GM21381 (cell line): ENCODE data around the gene CD300A.
"Not testable (repeated sequence)": the region's sequence is repeated elsewhere in the genome, so short reads cannot be mapped to it uniquely, and the experiment has no call there.

Experiments
- ATAC-seq: cut with Tn5 transposase; IDR thresholded peaks from one replicate; pipeline ENCODE4 v1.9.1; 2021; ENCODE audit warnings: mild to moderate bottlenecking, moderate library complexity; ENCODE audit not compliant: unreplicated experiment

Gene CD300A

DNA sequence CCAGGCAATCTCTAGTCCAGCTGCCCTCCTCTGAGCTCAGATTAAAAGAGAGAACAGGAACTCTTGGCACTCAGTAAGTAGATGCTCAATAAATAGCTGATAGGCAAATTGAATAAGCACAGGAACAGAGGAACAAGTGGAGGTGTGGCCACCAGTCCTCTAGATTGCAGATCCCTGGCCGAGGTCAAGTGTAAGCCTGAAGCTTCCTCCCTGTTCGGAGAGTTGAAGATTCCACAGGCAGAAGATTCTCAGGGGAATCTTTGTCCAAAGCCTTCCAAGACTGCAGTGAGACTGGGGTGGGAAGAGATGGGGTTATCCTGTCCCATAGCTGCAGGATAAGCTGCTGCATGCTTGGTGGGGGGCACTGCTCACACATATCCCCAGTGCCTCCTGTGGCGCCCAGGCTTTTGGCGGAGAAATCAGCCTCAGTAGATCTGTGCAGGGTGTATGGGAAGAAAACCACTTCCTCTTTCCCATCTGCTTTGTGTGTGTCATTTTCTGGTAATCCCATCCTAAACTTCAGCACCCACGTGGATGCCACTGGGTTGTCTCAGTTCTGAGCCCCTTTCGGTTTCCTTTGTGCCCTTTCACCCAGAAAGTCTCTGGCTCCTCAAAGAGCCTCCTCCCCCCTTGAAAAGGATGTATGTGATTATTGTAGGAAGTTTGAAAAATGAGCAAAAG lies 12.1 kb downstream of the CD300A start:
- no peak for ATAC-seq

DNA sequence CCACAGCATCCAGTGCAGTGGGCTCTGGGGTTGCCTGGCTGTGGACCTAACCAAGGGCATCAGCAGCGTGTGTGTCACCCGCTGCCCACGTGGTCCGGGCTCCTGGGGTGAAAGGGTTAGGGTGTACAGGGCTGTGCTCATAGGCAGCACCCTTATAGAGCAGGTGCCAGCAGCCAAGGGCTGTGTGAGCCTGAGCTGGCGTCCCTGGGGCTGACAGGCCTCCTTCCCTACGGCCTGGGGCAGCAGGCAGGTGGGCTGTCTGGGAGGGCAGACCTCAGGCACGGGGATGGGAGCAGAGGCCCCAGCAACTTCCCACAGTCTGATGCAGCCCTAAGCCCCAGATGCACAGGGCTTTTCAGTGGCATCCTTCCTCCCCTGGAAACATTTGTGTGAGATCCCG lies 13.9 kb downstream of the CD300A start:
- no peak for ATAC-seq

DNA sequence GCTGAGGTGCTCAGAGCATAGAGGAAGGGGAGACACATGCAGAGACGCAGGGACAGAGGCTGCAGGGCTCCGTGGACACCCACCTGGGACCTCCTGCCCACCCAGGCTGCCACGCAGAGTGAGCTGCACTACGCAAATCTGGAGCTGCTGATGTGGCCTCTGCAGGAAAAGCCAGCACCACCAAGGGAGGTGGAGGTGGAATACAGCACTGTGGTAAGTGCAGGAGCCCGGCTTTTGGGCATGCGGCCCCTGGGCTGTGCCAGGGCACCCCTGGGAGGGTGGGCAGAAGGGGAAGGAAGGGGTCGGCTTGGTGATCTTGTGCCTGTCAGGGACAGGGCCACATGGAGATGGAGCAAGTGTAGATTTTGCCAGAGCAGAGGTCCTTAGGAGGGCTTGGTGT lies 15.2 kb downstream of the CD300A start:
- ATAC-seq = no peak

DNA sequence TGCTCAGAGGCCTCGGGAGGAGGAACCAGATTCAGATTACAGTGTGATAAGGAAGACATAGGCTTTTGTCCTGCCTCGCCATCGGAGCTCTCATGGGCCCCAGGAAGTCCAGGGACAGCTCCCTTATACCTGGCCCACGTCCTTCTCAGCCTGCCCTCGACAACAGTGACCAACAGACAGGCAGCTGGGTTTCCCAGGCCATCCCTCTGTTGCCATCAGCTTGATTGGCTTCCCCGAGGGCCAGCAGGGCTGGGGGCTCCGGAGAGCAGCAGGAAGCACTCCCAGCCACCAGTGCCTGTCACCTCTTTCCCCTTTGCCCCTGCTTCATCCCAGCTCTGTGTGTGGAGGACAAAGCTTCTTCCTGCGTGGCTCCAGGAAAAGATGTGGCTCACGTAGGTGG lies 17.6 kb downstream of the CD300A start:
- no peak for ATAC-seq

DNA sequence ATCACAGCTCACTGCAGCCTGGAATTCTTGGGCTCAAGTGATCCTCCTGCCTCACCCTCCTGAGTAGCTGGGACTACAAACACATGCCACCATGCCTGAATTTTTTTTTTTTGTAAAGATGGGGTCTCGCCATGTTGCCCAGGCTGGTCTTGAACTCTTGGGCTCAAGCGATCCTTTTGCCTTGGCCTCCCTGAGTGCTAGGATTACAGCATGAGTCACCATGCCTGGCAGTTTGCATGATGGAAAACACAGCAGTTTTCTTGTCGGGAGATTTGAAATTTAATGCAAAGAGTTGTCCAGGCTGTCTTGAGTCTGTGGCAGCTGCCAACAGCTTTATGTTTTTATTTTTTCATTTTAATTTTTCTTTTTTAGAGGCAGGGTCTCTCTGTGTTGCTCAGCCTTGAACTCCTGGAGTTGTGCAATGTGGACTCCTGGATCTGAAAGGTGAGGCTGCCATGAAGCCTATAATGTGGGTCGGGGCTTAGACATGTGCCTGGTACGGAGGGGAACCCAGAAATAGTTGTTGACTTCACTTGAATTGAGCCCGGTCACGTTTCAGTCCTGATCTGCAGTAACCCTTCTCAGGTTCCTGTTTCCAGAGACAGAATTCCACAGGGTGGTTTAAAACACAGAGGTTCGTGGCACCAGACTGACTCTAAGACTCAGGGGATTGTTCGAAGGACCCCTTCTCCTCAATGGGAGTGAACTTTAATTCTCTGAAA lies 18.7 kb downstream of the CD300A start:
- no peak for ATAC-seq

DNA sequence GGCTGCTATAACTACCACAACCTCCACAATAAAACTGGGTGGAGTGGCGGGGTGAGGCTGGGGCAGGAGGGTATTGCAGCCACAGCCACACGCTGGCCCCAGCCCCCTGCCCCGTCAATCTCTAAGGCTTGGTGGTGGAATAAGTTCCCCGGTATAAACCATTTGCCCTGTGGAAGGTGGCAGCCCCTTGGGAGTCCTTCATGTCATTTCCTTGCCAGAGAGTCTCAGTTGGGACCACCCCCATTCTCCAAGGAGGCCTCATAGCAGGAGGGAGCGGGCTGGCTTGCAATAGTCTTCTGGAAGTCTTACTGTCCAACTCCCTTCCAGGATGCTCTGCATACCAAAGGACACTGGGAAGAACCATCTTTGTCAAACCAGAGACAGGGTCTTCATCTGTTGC lies 19.4 kb downstream of the CD300A start:
- ATAC-seq = no peak

DNA sequence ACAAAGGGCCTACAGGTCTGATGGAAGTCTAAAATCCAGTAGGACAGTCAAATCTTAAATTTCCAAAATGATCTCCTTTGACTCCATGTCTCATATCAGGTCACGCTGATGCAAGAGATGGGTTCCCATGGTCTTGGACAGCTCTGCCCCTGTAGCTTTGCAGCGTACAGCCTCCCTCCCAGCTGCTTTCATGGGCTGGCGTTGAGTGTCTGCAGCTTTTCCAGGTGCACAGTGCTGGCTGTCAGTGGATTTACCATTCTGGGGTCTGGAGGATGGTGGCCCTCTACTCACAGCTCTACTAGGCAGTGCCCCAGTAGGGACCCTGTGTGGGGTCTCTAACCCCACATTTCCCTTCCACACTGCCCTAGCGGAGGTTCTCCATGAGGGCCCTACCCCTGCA lies 21.8 kb downstream of the CD300A start:
- ATAC-seq = not testable (repeated sequence)

DNA sequence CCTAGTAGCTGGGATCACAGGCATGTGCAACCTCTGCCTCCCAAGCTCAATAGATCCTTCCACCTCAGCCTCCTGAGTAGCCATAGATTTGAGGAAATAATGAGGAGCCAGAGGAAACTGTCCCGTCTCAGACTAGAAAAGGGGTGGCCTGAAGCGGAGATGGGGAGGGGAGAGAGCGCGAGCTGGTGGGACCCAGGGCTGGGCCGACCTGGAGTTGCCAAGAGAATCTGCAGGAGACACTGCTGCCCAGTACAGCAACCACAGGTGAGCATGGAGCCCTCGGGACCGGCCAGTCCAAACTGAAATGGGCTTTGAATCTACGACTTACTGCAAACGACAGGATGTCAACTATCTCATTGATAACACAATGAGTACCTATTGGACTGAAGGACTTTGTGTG lies 24.3 kb downstream of the CD300A start:
- no peak for ATAC-seq

DNA sequence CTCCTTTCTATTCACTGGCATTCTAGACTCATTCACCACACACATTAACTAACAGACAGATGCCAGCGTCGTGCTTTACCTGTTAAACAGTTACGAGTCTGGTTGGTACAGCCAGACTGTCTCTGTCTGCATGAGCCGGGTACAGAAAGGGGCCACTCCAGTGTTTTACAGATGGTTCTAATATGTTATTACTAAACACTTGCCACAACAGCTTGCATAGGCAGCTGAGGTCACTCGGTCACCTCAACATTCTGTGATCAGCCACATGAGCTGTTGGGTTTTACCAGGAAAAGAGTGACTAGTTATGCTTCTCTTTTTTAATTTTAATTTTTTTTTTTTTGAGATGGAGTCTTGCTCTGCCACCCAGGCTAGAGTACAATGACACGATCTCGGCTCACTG lies 25.2 kb downstream of the CD300A start:
- ATAC-seq = no peak

DNA sequence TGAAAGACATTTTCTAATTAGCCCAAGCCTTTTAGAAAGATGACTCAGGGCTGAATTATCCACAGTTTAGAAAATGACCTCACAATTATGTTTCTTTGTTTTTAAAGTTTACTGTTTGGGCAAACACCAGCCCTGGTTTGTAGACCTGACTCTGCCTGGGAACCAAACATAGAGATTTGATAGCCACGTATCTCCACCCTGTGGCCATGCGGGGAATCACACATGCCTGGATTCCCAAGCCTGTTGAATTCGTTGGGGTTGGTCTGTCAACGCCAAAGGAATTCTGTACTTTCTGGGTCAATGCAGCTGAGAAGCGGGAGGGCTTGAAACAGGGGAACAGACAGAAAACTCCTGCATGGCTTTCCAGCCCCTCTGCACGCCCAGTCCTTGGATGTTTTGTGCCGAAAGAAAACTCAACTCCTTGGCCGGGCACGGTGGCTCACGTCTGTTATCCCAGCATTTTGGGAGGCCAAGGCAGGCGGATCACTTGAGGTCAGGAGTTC lies 26.9 kb downstream of the CD300A start:
- ATAC-seq = no peak

DNA sequence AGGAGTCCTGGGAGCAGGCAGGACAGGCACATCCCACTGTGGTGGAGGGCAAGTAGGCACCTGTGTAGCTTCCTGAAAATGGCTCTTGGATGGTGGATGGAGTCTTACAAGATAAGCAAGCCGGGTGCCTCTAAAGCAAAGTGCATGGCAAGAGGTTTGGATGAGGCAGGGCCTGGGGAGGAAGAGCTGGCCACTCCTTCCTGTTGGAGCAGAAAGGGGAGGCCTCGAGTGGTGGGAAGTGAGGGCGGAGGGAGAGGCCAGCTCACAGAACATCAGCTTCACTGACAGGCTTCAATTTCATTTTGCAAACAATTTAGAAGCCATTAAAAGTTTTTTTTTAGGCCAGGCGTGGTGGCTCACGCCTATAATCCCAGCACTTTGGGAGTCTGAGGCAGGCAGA lies 31.0 kb downstream of the CD300A start:
- ATAC-seq = no peak

DNA sequence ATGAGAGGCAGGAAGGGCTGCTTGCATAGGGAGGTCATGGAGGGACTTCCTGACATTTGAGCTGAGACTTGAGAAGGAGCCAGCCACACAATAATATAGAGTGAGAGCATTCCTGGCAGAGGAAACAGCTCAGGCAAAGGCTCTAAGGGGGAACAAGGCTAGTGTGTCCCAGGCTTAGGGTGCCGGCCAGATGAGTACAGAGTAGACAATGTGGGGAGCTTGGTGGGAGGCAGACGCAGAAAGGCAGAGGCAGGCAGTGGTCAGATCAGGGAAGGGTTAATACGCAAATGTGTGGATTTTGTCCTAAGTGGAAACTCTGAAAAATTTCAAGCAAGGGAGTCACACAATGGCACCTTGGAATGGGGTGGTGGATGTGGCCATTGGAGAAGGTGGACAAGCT lies 33.6 kb downstream of the CD300A start:
- ATAC-seq = no peak

DNA sequence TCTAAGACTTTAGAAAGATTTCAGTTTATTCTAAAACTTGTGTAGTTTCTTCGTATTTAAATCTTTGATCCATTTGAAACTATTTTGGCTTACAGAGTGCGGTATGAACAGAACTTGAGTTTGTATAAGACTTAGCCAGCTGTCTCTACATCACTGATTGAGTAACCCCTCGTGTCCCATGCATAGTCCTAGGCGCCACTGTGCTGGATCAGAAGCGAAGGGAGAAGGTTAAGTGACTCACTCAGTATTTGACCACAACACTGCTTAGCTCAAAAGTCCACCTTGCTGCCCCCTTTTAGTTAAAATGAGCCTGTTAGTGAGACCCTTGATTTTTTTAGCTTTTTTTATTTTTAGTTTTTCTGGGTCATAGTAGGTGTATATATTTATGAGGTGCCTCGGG lies 36.4 kb downstream of the CD300A start:
- ATAC-seq = no peak

DNA sequence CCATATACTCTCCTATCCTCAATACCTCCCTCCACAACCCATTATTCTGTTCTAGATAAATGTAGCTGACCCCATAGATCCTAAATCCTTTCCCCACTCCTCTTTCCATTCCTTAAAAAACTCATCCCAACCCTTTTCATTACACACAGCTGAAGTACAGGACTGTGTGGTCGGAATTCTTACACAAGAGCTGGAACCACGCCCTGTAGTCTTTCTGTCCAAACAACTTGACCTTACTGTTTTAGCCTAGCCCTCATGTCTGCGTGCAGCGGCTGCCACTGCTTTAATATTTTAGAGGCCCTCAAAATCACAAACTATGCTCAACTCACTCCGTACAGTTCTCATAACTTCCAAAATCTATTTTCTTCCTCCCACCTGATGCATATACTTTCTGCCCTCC lies 37.5 kb downstream of the CD300A start:
- not testable (repeated sequence) for ATAC-seq

DNA sequence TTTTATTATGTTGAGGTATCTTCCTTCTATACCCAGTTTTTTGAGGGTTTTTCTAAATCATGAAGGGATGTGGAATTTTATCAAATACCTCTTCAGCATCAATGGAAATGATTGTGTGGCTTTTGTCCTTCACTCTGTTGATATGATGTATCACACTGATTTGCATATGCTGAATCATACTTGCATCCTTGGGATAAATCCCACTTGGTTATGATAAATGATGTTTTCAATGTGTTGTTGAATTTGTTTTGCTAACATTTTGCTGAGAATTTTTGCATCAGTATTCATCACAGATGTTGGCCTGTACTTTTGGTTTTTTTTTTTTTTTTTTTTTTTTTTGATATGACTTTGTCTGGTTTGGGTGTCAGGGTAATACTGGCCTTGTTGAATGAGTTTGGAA lies 41.7 kb downstream of the CD300A start:
- ATAC-seq = no peak

DNA sequence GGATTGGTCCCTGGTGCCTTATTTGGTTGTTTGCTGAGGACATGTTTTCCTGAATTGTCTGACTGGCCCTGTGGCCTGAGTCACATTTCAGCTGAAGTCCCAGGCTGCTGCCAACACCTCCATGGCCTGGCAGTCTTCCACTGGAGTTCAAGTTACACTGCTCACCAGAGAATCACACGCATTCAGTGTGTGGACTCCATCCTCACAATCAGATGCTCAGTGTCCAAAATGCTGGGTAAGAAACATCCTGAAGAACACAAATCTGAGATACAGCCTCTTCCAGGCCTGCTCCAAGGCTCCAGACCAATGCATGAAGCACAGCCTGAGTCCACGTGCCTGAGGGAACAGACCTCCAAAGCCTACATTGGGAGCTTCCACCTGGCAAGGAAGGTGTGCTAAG lies 45.6 kb downstream of the CD300A start:
- no peak for ATAC-seq

DNA sequence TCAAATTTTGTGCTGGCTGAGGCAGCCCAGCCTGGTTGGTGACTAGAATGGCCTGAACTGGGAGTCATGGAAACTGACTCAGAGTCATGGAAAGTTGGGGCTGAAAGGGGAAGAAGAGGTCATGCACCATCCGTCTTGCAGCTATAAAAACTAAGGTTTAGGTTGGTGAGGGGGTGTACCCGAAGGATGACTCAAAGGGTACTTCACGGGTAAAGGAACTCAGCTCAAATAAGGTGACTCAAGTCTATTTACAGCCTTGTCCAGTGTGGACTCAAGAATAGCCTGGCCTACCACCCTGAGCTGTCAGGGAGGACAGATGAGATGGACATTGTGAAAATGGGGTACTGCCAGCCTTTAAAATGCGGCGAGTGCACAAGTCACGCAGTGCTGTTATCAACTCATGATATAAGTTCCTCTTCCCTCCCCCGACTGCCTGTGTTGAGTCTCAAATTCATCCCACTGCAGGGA lies 46.2 kb downstream of the CD300A start:
- ATAC-seq = peak; percentile 59

DNA sequence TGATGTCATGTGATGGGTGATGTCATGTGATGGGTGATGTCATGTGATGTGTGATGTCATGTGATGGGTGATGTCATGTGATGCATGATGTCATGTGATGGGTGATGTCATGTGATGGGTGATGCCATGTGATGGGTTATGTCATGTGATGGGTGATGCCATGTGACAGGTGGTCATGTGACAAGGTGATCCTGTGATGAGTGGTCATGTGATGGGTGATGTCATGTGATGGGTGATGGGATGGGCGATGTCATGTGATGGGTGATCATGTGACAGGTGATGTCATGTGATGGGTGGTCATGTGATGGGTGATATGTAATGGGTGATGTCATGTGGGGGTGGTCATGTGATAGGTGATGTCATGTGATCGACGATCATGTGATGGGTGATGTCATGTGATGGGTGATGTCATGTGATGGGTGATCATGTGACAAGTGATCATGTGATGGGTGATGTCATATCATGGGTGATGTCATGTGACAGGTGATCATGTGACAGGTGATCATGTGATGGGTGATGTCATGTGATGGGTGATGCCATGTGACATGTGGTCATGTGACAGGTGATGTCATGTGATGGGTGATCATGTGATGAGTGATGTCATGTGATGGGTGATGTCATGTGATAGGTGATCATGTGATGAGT lies 47.7 kb downstream of the CD300A start:
- no peak for ATAC-seq

DNA sequence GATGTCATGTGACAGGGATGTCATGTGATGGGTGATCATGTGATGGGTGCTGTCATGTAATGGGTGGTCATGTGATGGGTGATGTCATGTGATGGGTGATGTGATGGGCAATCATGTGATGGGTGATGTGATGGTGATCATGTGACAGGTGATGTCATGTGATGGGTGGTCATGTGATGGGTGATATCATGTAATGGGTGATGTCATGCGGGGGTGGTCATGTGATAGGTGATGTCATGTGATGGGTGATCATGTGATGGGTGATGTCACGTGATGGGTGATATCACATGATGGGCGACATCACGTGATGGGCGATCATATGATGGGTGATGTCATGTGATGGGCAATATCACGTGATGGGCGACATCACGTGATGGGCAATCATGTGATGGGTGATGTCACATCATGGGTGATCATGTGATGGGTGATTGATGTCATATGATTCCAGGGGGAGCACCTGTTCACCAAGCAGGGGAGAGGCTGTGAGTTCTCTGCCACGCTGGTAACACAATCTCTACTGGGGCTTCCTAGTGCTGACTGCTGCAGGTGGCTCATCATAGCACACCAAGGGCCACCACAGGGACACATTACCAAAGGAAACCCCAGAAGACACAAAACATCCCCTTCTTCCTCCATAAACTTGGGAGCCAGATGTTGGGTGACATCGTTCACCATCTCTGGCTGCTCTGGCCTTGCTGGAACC lies 48.3 kb downstream of the CD300A start:
- no peak for ATAC-seq

DNA sequence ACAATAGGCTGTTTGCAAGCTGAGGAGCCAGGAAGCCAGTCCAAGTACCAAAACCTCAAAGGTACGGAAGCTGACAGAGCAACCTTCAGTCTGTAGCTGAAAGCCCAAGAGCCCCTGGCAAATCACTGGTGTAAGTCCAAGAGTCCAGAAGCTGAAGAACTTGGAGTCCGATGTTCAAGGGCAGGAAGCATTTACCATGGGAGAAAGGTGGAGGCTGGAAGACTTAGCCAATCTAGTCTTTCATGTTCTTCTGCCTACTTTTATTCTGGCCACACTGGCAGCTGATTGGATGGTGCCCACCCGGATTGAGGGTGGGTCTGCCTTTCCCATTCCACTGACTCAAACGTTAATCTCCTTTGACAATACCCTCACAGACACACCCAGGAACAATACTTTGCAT lies 49.5 kb downstream of the CD300A start:
- no peak for ATAC-seq

DNA sequence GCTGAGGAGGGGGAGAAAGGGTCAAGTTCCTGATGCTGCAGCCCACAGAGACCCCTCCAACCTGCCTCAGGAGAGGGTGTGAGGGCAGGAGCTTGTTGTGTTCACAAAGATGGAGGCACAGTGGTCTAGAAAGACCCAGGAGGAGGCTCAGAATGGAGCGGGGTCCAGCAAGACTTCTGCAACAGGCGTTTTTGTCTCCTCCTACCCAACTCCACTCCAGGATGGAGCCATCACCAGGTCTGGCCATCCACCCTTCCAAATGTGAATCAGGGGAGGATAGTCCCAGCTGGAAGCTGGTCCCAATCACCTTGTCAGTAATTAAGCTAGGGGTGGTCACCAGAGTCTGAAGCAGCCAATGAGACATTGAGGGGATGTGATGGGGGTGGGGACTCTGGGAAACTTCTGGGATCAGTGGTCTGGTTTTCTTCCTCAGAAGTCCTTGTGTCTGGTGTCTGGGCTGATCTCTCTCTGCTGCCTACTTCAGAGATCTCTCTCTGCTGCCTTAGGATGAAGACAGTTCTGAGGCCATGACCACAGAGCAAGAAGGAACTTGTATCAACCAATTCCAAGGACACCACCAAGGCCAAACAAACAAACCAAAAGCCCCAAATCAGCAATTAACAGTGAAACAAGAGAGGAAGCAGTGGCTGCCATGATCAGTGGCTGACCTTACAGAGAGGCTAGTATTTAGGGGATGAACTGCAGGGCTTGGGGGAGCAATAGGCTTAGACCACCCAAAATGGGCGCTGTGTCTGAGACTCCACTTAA lies 50.3 kb downstream of the CD300A start:
- ATAC-seq = no peak
